NCI-H524 (cell line): ENCODE data around the gene MYD88.
A peak's percentile ranks its signal among the peaks of the same experiment; 100 is the strongest.

Source experiments
- DNase-seq, 2 experiments: peaks; one replicate each; lab custom pipeline; 2025; lab: John Stamatoyannopoulos, UW

Gene MYD88

DNA sequence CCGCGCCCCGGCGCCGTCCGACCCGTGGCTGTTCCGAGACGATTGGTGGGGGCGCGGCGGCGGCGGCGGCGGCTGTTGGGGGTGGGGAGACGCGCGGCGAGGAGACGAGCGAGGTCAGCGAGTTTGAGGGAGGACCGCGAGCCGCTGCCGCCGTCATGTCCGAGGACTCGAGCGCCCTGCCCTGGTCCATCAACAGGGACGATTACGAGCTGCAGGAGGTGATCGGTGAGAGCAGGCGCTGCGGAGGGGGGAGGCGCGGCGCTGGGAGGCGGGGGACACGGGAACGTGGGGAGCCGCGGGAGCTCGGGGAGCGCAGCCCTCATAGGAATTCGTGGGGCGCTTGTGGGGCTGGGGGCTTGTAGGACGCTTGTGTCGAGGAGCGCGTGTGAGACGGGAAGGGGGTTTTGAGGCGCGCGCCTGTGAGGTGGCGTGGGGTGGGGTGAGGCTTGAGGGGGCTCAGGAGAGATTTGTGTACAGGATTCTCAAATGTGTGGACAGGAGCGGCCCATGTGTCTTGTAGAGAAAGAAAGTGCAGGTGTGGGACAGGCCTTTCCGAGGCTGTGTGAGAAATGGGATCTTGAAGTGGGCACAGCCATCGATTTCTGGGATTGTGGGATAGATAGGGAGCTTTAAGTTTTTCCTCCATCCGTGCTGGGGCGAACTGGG, 27.4 kb downstream of the MYD88 start:
- peak; percentile 35 to 36 for DNase-seq

DNA sequence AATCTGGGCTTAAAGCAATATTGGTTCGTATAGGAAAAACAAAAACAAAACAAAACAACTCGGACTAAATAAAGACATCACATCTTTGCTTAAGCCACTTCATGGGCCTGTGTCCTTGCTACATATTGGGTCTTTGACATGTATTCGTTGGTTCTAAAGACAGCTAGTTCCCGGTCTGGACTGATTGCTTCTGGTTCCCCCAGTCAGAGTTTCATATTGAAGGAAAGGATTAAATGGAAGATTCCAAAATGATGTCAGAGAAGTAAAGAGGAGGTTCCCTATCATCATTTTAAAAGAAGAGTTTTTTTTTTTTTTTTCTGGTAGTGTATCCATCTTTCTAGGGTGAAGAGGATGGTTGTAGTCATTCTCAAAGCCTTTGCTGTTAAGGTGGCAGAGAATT, 29.1 kb downstream of the MYD88 start:
- DNase-seq, result no peak

GRCh38 chr3:38168151-38169026, 29.9 kb downstream of the MYD88 start:
- no peak for DNase-seq

DNA sequence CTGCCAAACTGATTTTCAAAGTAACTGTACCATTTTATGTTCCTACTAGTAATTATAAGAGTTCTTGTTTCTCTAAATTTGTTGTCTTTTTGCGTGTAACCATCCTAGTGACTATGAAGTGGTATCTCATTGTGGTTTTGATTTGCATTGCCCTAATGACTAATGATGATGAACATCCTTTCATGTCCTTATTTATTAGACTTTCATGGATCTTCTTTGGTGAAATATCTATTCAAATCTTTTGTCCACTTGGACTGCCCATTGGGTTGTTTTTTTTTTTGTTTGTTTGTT, 30.5 kb downstream of the MYD88 start:
- DNase-seq, result no peak

DNA sequence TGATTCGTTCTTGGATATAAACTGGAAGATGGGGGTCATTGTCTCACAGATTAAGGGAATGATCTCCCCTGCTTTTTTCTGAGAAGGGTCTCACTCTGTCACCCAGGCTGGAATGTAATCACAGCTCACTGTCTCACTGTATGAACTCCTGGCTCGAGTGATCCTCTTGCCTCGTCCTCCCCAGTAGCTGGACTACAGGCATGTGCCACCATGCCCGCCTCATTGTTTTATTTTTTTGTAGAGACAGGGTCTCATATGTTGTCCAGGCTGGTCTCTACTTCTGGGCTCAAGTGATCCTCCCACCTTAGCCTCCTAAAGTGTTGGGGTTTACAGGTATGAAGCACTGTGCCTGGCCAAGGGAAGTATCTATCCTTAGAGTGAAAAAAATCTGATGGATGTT, 32.3 kb downstream of the MYD88 start:
- DNase-seq, result no peak

DNA sequence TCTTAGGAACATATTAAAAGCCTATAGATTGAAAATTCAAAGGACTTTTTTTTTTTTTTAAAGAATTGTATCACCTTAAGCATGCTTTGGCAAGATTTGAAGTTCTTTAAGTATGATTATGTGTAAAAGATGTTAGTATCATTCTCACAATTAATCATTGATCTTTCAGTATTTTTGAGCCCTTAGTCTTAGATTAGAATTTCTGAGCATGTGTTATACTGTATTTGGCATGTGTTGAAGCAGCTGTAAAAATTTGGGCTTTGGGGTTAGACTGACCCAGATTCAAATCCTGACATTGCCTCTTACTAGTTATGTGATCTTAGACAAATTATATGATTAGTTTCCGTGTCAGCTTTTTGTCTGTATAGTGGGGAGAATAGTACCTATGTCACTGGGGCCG, 33.2 kb downstream of the MYD88 start:
- no peak for DNase-seq

DNA sequence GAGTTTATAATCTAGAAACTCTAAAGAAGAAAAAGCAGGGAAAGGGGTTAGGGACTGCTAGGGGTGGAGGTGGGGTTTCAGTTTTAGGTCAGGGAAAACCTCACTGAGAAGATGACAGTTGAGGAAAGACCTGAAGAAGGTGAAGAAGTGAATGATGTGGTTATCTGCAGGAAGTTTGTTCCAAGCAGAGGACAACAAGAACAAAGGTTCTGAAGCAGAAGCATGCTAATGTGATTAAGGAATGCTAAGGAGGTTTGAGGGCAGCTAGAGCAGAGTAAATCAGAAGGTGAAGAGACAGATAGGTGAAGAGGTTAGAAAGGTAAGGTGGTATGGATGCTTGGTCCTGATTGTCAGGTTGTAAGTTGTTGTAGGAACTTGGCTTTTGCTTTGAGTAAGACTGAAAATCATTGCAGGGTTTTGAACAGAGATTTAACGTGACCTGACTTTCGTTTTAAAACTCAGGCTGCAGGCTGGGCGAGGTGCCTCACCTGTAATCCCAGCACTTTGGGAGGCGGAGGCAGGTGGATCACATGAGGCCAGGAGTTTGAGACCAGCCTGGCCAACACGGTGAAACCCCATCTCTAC, 35.5 kb downstream of the MYD88 start:
- DNase-seq, result no peak

DNA sequence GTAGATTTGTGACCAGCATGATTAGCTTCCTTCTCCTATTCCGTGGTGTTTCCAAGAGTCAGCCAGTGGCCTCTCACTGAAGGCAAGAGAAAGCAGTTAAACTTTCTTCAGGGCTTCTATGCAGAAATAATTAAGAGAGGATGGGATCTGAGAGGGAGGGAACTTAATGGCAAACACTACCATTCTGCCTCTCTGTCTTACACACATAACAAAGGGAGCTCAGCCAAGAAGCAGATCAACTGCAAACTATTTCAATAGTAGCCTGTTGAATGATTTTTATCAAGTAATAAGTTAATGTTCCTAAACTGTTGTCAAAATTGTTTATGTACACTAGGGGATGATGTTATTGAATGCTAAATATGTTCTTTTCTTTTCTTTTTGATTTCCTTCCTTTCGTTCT, 38.7 kb downstream of the MYD88 start:
- DNase-seq, result no peak

DNA sequence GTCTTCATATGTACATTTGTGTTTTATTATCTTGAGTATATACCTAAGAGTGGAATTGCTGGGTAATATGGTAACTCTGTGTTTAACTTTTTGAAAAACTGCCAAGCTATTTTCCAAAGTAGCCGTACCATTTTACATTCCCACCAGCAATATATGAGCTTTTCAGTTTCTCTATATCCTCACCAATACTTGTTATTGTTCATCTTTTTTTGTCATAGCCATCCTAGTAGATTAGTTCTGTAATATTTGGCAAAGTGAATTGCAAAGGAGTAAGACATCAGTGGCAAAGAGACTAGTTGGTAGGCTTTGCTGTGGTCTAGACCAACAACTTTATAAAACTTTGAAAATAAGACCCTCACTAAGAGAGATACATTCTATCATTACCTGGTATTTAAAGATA, 48.3 kb downstream of the MYD88 start:
- no peak for DNase-seq

DNA sequence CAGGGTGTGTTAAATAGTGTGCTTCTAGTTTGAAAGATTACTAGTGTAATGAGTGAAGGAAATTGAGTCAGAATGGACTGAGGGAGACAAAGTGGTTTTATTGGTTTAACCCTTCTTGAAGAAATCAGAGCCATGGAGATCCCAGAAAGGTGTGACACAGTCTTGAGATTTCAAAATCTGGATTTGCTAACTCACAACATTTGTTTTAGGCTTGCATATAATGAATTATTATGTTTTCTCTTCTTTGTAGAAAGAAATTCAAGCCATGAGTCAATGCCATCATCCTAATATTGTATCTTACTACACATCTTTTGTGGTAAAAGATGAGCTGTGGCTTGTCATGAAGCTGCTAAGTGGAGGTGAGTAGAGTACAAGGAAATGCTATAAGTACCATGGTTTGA, 52.0 kb downstream of the MYD88 start:
- no peak for DNase-seq
